IMR-90 (cell line): ENCODE data around the gene SLC17A4. TPM values are rescaled to one million over a fixed set of nuclear protein-coding genes. Genes with fewer than 3 reads are reported as not detected.
"Not testable (repeated sequence)": the region's sequence is repeated elsewhere in the genome, so short reads cannot be mapped to it uniquely, and the experiment has no call there.

ENCODE experiments used
- ATAC-seq: fragments of 200-7000 bp; cut with Tn5 transposase; 2 replicates; pipeline ENCODE4 v1.9.1; 2020; ENCODE audit warnings: low read depth, mild to moderate bottlenecking, moderate library complexity
- BruUV-seq: library from RNA; stranded (reverse); fragments of 400-500 nt; replicated peaks from 2 replicates; lab custom pipeline; 2021; lab: Mats Ljungman, UMichigan
- CTCF ChIA-PET: fragments of 300-600 bp; formaldehyde crosslinking; extraction: SDS; loops from one replicate; lab custom pipeline; 2021; ENCODE audit warnings: antibody characterized with exemption; lab: Yijun Ruan, JAX
- POLR2A ChIA-PET: fragments of 300-600 bp; sonication (Branson Sonifier 250); formaldehyde crosslinking; loops from one replicate; lab custom pipeline; 2022; ENCODE audit warnings: antibody characterized with exemption; ENCODE audit not compliant: unreplicated experiment; lab: Charles Lee
- DNase-seq: peaks from one replicate; pipeline ENCODE4 v3.0.0; 2013
- H2AFZ ChIP-seq: replicated peaks from 2 replicates; pipeline ENCODE3; 2013; ENCODE audit warnings: low read length, mild to moderate bottlenecking; ENCODE audit not compliant: poor library complexity
- H2AK5ac ChIP-seq: 2 replicates; pipeline ENCODE4 v1.6.1; 2013; ENCODE audit warnings: low read depth, low read length, inconsistent platforms
- H2AK9ac ChIP-seq: replicated peaks from 2 replicates; pipeline ENCODE3; 2013; ENCODE audit warnings: mild to moderate bottlenecking, low read depth, low read length, moderate library complexity; ENCODE audit not compliant: poor library complexity
- H2BK120ac ChIP-seq: 2 replicates; pipeline ENCODE4 v1.6.1; 2013; ENCODE audit warnings: low read depth, low read length, inconsistent platforms
- H2BK15ac ChIP-seq: 3 replicates; pipeline ENCODE4 v1.6.1; 2013; ENCODE audit warnings: low read depth, low read length, inconsistent platforms
- H2BK20ac ChIP-seq: 2 replicates; pipeline ENCODE4 v1.6.1; 2013; ENCODE audit warnings: low read depth, mild to moderate bottlenecking, inconsistent platforms, low read length, moderate library complexity
- H2BK5ac ChIP-seq: 2 replicates; pipeline ENCODE4 v1.6.1; 2013; ENCODE audit warnings: mild to moderate bottlenecking, low read depth, low read length, inconsistent platforms; ENCODE audit not compliant: poor library complexity, severe bottlenecking
- H3K14ac ChIP-seq: replicated peaks from 2 replicates; pipeline ENCODE4 v1.6.1; 2013; ENCODE audit warnings: low read depth, low read length, inconsistent platforms
- H3K18ac ChIP-seq: 2 replicates; pipeline ENCODE4 v1.6.1; 2013; ENCODE audit warnings: low read depth, low read length, control low read depth
- H3K23ac ChIP-seq: 2 replicates; pipeline ENCODE4 v1.6.1; 2013; ENCODE audit warnings: low read depth, low read length, inconsistent platforms
- H3K27ac ChIP-seq: 2 replicates; pipeline ENCODE4 v1.5.1; 2013; ENCODE audit warnings: mild to moderate bottlenecking, control low read depth, low read length; ENCODE audit not compliant: insufficient read depth
- H3K27me3 ChIP-seq: 2 replicates; pipeline ENCODE4 v1.6.1; 2013; ENCODE audit warnings: low read length; ENCODE audit not compliant: control insufficient read depth, insufficient read depth
- H3K36me3 ChIP-seq: 2 replicates; pipeline ENCODE4 v1.6.1; 2013; ENCODE audit warnings: low read length, mixed read lengths; ENCODE audit not compliant: control insufficient read depth, insufficient read depth
- H3K4ac ChIP-seq: 2 replicates; pipeline ENCODE4 v1.6.1; 2013; ENCODE audit warnings: low read depth, low read length, inconsistent platforms
- H3K4me1 ChIP-seq: 2 replicates; pipeline ENCODE4 v1.6.1; 2013; ENCODE audit warnings: low read length, mixed read lengths; ENCODE audit not compliant: control insufficient read depth, insufficient read depth
- H3K4me2 ChIP-seq: 2 replicates; pipeline ENCODE4 v1.6.1; 2013; ENCODE audit warnings: low read depth, mild to moderate bottlenecking, control low read depth, low read length, moderate library complexity
- H3K4me3 ChIP-seq: 2 replicates; pipeline ENCODE4 v1.5.1; 2013; ENCODE audit warnings: low read depth, mild to moderate bottlenecking, control low read depth, low read length, moderate library complexity; ENCODE audit not compliant: insufficient read depth
- H3K56ac ChIP-seq: 2 replicates; pipeline ENCODE4 v1.6.1; 2013; ENCODE audit warnings: low read length, inconsistent platforms; ENCODE audit not compliant: insufficient read depth; ENCODE audit errors: extremely low read depth
- H3K79me1 ChIP-seq, 2 experiments: 2 replicates each; pipeline ENCODE4 v1.6.1; 2013; ENCODE audit warnings: low read length in 2 of 2, inconsistent platforms in 1 of 2, low read depth in 1 of 2
- H3K9ac ChIP-seq: 2 replicates; pipeline ENCODE4 v1.6.1; 2013; ENCODE audit warnings: low read depth, low read length, control low read depth
- H3K9me1 ChIP-seq: 2 replicates; pipeline ENCODE4 v1.6.1; 2013; ENCODE audit warnings: low read length, inconsistent platforms; ENCODE audit not compliant: insufficient read depth
- H3K9me3 ChIP-seq: 2 replicates; pipeline ENCODE4 v1.6.1; 2013; ENCODE audit warnings: low read length; ENCODE audit not compliant: control insufficient read depth, insufficient read depth
- H4K20me1 ChIP-seq: 2 replicates; pipeline ENCODE4 v1.6.1; 2013; ENCODE audit warnings: low read length, inconsistent platforms; ENCODE audit not compliant: insufficient read depth
- H4K5ac ChIP-seq: 2 replicates; pipeline ENCODE4 v1.6.1; 2013; ENCODE audit warnings: mild to moderate bottlenecking, low read depth, low read length, control low read depth
- H4K8ac ChIP-seq, 2 experiments: 2 replicates each; pipeline ENCODE4 v1.6.1; 2013; ENCODE audit warnings: low read depth in 2 of 2, low read length in 2 of 2, control low read depth in 1 of 2, inconsistent platforms in 1 of 2
- H4K91ac ChIP-seq: 2 replicates; pipeline ENCODE4 v1.6.1; 2013; ENCODE audit warnings: low read depth, low read length, inconsistent platforms; ENCODE audit not compliant: insufficient read depth
- WGBS, 2 experiments: methylation state at CpG; one replicate each; pipeline versions ENCODE4 v1.1.5 to v1.1.7; 2013; ENCODE audit warnings: missing lambda C conversion rate in 2 of 2; ENCODE audit not compliant: insufficient read length in 1 of 2; ENCODE audit errors: extremely low coverage in 2 of 2; 5-methylcytosine and 5-hydroxymethylcytosine counted together
- dilution Hi-C: fragments of 300-500 bp; cut with HindIII; formaldehyde crosslinking; loops from one replicate; pipeline ENCODE4 v1.14.3; 2018; ENCODE audit warnings: low sequenced_read_pairs; ENCODE audit not compliant: unreplicated experiment
- in situ Hi-C: fragments of 300-500 bp; cut with MboI; formaldehyde crosslinking; loops from 3 replicates; pipeline ENCODE4 v1.14.3; 2019; ENCODE audit warnings: low sequenced_read_pairs, inconsistent platforms, mixed read lengths
- intact Hi-C: fragments of 100-400 bp; cut with micrococcal nuclease; formaldehyde crosslinking; loops from 2 replicates; pipeline ENCODE4 v1.10.0; 2022
- polyA plus RNA-seq, 3 experiments: library from polyadenylated mRNA; depleted of rRNA; stranded (reverse); fragments of >200 nt; gene quantifications; 2 replicates each; pipeline ENCODE4 v1.2.3, GENCODE V29; 2012; ENCODE audit warnings: low replicate concordance in 1 of 3
- total RNA-seq: library from RNA; depleted of rRNA; stranded (reverse); fragments of >200 nt; gene quantifications from 2 replicates; pipeline ENCODE4 v1.2.3, GENCODE V29; 2012

Gene SLC17A4
- total and polyA plus RNA-seq, 2 of the 4 experiments (the other 2 are of a cell fraction), result not detected

DNA sequence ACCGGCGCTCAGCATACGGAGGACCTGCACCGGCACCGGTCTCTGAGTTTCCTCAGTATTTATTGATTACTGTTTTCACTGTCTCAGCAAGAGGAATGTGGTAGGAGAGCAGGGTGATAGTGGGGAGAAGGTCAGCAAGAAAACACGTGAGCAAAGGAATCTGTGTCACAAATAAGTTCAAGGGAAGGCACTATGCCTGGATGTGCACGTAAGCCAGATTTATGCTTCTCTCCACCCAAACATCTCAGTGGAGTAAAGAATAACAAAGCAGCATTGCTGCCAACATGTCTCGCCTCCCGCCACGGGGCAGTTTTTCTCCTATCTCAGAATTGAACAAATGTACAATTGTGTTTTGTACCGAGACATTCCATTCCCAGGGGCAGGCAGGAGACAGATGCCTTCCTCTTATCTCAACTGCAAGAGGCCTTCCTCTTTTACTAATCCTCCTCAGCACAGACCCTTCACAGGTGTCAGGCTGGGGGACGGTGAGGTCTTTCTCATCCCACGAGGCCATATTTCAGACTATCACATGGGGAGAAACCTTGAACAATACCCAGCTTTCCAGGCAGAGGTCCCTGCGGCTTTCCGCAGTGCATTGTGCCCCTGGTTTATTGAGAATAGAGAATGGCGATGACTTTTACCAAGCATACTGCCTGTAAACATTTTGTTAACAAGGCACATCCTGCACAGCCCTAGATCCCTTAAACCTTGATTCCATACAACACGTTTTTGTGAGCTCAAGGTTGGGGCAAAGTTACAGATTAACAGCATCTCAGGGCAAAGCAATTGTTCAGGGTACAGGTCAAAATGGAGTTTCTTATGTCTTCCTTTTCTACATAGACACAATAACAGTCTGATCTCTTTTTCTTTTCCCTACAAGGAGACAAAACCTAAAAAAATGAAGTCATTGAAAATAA is 5.7 kb upstream of the SLC17A4 start:
- H3K4me2 ChIP-seq, H2BK15ac ChIP-seq, H2AFZ ChIP-seq, dilution Hi-C loops, H3K9ac ChIP-seq, H3K56ac ChIP-seq, H4K20me1 ChIP-seq, H4K8ac ChIP-seq, H3K4ac ChIP-seq, in situ Hi-C loops, H3K4me3 ChIP-seq, H2BK120ac ChIP-seq, H3K27me3 ChIP-seq, CTCF ChIA-PET, POLR2A ChIA-PET, H2BK5ac ChIP-seq, H3K36me3 ChIP-seq, ATAC-seq, H3K79me1 ChIP-seq, H4K91ac ChIP-seq, H3K18ac ChIP-seq, H3K9me3 ChIP-seq, intact Hi-C loops, H3K23ac ChIP-seq, DNase-seq, H2BK20ac ChIP-seq, H4K5ac ChIP-seq, H3K9me1 ChIP-seq, H3K27ac ChIP-seq, H3K4me1 ChIP-seq, BruUV-seq, H2AK5ac ChIP-seq, H2AK9ac ChIP-seq, H3K14ac ChIP-seq: not testable (repeated sequence)
- no CpG with 5 or more reads among the region's 17 CpGs for WGBS, 2 experiments
